Measurements from ENCODE around the gene ZNF816. TPM values are rescaled to one million over a fixed set of nuclear protein-coding genes. Genes with fewer than 3 reads are reported as not detected.

The ZNF816 gene
- total RNA-seq, 1 donor from 2014 or later = 11.9 TPM

GRCh38 chr19:52956917-52957316 is 5.8 kb downstream of the ZNF816 start:
- no peak overlapping the region for H3K27ac Mint-ChIP-seq (ENCODE audit: unreplicated experiment)

GRCh38 chr19:52949422-52949821 is 13.3 kb downstream of the ZNF816 start:
- Mint-ChIP-seq H3K27me3 (ENCODE audit: unreplicated experiment) (no peaks in the 10 kb centered on the region), H3K4me3 (ENCODE audit: unreplicated experiment) (no peak overlapping the region), H3K9me3 (ENCODE audit: unreplicated experiment) (peaks cover 20% of the 10 kb centered on the region), H3K4me1 (ENCODE audit: low read depth, unreplicated experiment) (no peaks in the 10 kb centered on the region), H3K27ac (ENCODE audit: unreplicated experiment) (no peak overlapping the region), H3K36me3 (ENCODE audit: unreplicated experiment) (peaks cover 49% of the 10 kb centered on the region)
- DNase-seq = no peak
- no peak for TF ChIP-seq CTCF (IDR thresholded peaks at IDR 0.05; ENCODE audit: partially characterized antibody, unreplicated experiment)

More at GRCh38 chr19:52956917-52957316, 5.8 kb downstream of the ZNF816 start:
- Mint-ChIP-seq H3K36me3 (ENCODE audit: unreplicated experiment) (peaks cover 56% of the 10 kb centered on the region), H3K27me3 (ENCODE audit: unreplicated experiment) (no peaks in the 10 kb centered on the region), H3K9me3 (ENCODE audit: unreplicated experiment) (peaks cover 7% of the 10 kb centered on the region), H3K4me3 (ENCODE audit: unreplicated experiment) (no peak overlapping the region), H3K4me1 (ENCODE audit: low read depth, unreplicated experiment) (no peaks in the 10 kb centered on the region)
- no peak for DNase-seq
- no peak for TF ChIP-seq CTCF (IDR thresholded peaks at IDR 0.05; ENCODE audit: partially characterized antibody, unreplicated experiment)

- TF ChIP-seq CTCF (IDR thresholded peaks at IDR 0.05; ENCODE audit: partially characterized antibody, unreplicated experiment) = no peak
- H3K9me3 Mint-ChIP-seq (ENCODE audit: unreplicated experiment) = peaks cover 22% of the 10 kb centered on the region
- H3K36me3 Mint-ChIP-seq (ENCODE audit: unreplicated experiment) = peaks cover 47% of the 10 kb centered on the region
- H3K27me3 Mint-ChIP-seq (ENCODE audit: unreplicated experiment) = no peaks in the 10 kb centered on the region
- no peak for DNase-seq
- no peak overlapping the region for H3K27ac Mint-ChIP-seq (ENCODE audit: unreplicated experiment)
- H3K4me1 Mint-ChIP-seq (ENCODE audit: low read depth, unreplicated experiment) = no peaks in the 10 kb centered on the region
- H3K4me3 Mint-ChIP-seq (ENCODE audit: unreplicated experiment) = no peak overlapping the region
These were observed 14.5 kb downstream of the ZNF816 start for GRCh38 chr19:52948025-52948770.

- Mint-ChIP-seq H3K36me3 (ENCODE audit: unreplicated experiment) (peaks cover 34% of the 10 kb centered on the region), H3K9me3 (ENCODE audit: unreplicated experiment) (peaks cover 23% of the 10 kb centered on the region), H3K4me3 (ENCODE audit: unreplicated experiment) (peak overlapping the region; percentile 65), H3K27ac (ENCODE audit: unreplicated experiment) (no peak overlapping the region), H3K27me3 (ENCODE audit: unreplicated experiment) (no peaks in the 10 kb centered on the region), H3K4me1 (ENCODE audit: low read depth, unreplicated experiment) (peaks cover 3% of the 10 kb centered on the region)
- peak; percentile 65 for DNase-seq
- TF ChIP-seq CTCF (IDR thresholded peaks at IDR 0.05; ENCODE audit: partially characterized antibody, unreplicated experiment) = no peak
These were observed 16.1 kb downstream of the ZNF816 start for GRCh38 chr19:52946322-52947310.
